ENCODE measurements around the gene CD47.

Gene CD47

GRCh38 chr3:108011616-108012015 lies 79.2 kb downstream of the CD47 start:
- no peak for TF ChIP-seq REST (IDR thresholded peaks at IDR 0.05; ENCODE audit: insufficient read depth in 1 of 2, low read depth in 2 of 2, low read length in 2 of 2)
- TF ChIP-seq TAF1 (IDR thresholded peaks at IDR 0.05; ENCODE audit: borderline replicate concordance, insufficient read depth, low read length) = no peak
- TF ChIP-seq POLR2AphosphoS5 (IDR thresholded peaks at IDR 0.05; ENCODE audit: low read depth, low read length) = no peak
- TF ChIP-seq FOXP2 (optimal IDR thresholded peaks at IDR 0.05; ENCODE audit: borderline replicate concordance, extremely low read depth, extremely low read length, insufficient read depth) = no peak

- no peak for TF ChIP-seq REST (IDR thresholded peaks at IDR 0.05; ENCODE audit: insufficient read depth in 1 of 2, low read depth in 2 of 2, low read length in 2 of 2)
- no peak for TF ChIP-seq TAF1 (IDR thresholded peaks at IDR 0.05; ENCODE audit: borderline replicate concordance, insufficient read depth, low read length)
- TF ChIP-seq FOXP2 (optimal IDR thresholded peaks at IDR 0.05; ENCODE audit: borderline replicate concordance, extremely low read depth, extremely low read length, insufficient read depth) = no peak
Measured at GRCh38 chr3:108008931-108009639, 81.7 kb downstream of the CD47 start.

DNA sequence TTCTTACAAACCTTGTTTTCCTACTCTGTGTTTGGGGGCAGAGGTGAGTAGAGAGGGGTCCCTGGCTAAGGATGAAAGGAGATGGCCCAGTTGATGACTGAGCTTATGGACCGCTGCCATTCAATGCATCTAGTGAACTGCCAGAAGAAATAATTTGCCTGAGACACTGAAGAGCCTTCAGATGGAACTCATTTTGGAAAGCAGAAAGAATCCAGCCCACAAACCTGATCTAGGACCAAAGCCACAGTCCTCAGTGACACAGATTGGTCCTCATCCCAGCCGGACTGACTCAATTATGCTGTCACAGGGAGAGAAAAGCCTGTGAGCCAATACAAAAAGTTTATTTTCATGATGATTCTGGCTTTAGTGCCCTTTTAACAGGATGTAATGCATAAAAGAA lies 82.7 kb downstream of the CD47 start:
- TF ChIP-seq SIN3A (IDR thresholded peaks at IDR 0.05; ENCODE audit: borderline replicate concordance, insufficient read depth, low read length) = no peak
- TF ChIP-seq POLR2AphosphoS5 (IDR thresholded peaks at IDR 0.05; ENCODE audit: low read depth, low read length) = no peak
- TF ChIP-seq REST (IDR thresholded peaks at IDR 0.05; ENCODE audit: insufficient read depth in 1 of 2, low read depth in 2 of 2, low read length in 2 of 2) = no peak
- no peak for TF ChIP-seq TAF1 (IDR thresholded peaks at IDR 0.05; ENCODE audit: borderline replicate concordance, insufficient read depth, low read length)
- no peak for TF ChIP-seq FOXP2 (optimal IDR thresholded peaks at IDR 0.05; ENCODE audit: borderline replicate concordance, extremely low read depth, extremely low read length, insufficient read depth)

DNA sequence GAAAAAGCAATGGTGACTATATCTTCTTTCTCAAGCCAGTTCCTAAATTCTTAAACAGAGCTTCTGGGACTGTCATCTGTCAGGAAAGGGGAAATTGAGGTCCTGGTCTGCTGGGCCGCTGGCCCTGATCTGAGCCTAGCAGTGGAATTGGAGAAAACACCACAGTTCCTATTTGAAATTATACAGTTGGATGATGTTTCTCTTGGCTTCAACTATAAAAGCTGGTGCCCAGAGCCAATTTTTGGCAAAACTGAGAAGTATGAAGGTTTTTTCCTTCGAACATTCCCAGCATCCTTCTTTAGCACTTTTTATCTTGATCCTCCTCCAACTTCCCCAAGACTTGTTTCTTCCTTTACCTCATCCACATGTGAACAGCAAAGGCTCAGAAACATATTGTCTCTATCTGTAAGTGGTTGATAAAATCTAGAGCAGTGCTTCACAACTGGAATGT lies 83.9 kb downstream of the CD47 start:
- TF ChIP-seq SIN3A (IDR thresholded peaks at IDR 0.05; ENCODE audit: borderline replicate concordance, insufficient read depth, low read length) (no peak), POLR2AphosphoS5 (IDR thresholded peaks at IDR 0.05; ENCODE audit: low read depth, low read length) (no peak), FOXP2 (optimal IDR thresholded peaks at IDR 0.05; ENCODE audit: borderline replicate concordance, extremely low read depth, extremely low read length, insufficient read depth) (no peak), REST (IDR thresholded peaks at IDR 0.05; ENCODE audit: insufficient read depth in 1 of 2, low read depth in 2 of 2, low read length in 2 of 2) (no peak), TAF1 (IDR thresholded peaks at IDR 0.05; ENCODE audit: borderline replicate concordance, insufficient read depth, low read length) (no peak)
